ENCODE data around the gene CYB5A.

The CYB5A gene

DNA sequence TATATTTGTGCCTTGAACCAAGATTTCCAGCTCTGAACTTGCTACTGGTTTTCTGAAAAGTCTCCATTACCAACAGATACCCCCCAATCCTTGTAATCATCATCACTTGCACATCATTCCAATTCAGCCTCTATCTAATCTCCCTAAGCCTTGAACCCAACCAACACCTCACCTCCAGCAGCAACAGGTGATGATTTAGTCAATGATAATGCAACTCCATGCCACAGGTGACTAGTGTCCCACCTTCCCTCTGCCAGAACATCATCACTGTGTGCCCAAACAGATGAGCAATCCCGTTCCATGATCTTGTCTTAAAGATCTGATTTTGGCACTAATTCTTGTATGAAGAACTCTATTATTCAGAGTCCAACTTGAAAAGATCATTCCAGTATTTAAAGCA lies 75.9 kb downstream of the CYB5A start:
- DNase-seq (ENCODE audit: low read depth in 2 of 2) = no peak

DNA sequence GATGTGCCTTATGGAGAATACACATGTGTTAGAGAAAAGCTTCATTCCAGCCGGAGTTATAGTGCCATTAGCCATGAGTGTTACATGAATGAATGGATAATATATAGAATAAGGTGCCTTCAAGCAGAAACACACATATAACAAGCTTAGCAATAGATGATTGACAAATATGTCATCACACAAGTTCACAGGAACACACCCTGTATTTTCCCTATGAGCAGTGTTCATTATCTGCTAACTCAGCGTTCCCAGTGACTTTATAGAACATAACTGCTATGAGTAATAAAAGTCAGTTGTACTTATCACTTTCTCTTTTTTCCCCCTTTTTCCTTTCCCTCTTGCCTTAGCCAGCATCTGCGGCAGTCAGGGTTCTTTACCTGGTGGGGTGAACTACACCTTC lies 78.3 kb downstream of the CYB5A start:
- DNase-seq (ENCODE audit: low read depth in 2 of 2) = no peak

DNA sequence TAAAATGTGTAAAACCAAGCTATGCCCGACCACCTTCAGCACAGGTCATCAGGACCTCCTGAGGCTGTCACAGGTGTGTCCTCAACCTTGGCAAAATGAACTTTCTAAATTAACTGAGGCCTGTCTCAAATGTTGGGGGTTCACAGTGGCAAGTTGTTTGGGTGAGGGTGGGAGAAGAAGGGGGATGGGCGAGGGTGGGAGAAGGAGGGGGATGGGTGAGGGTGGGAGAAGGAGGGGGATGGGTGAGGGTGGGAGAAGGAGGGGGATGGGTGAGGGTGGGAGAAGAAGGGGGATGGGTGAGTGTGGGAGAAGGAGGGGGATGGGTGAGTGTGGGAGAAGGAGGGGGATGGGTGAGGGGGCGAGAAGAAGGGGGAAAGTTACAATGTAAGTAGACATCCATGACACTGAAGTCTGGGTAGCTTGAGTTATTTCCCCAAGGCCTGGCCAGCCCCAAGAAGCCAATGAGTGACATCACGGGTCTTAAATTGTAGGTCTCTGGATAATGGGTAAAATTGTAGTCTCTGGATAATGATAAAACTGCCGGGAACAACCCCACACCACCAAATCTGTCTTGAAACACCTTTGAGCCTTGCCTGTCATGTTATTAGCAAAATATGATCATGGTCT lies 87.1 kb downstream of the CYB5A start:
- DNase-seq (ENCODE audit: low read depth in 2 of 2) = no peak

DNA sequence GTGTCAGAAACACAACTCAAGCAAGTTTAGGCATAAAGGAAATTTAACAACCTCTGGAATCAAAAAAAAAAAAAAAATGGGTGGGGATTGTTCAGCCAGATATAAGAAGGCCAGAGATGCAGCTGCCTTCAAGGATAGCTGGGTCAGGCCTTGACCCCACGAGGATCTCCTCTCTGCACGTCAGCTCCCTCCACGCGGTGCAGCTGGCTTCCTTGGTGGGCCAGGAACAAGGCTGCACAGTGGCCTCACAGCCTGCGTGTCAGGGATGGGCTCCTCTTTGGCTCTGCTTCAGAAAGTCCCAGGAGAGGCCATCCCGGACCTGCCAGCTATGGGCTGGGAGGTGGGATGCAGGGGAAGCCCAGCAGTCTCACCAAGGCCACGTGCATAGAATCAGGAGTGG lies 88.0 kb downstream of the CYB5A start:
- DNase-seq (ENCODE audit: low read depth in 2 of 2) = no peak

All from stimulated activated CD8-positive, alpha-beta memory T cell treated with anti-CD3 and anti-CD28 coated beads, Interleukin-2, amount 100 ng/mL, for 1 hour (primary cell).